Lower leg skin (tissue), 3 donors: ENCODE data around the gene SNX33.

Experiments used
- CTCF ChIP-seq, 3 donors: fragments of 450-650 bp; IDR thresholded peaks; one replicate each; pipeline ENCODE4 v1.5.1; 2016; ENCODE audit warnings: antibody characterized with exemption in 3 of 3, mild to moderate bottlenecking in 3 of 3, moderate library complexity in 2 of 3
- POLR2A ChIP-seq, 2 donors: fragments of 450-650 bp; IDR thresholded peaks; one replicate each; pipeline ENCODE4 v1.6.1; 2016 to 2017; ENCODE audit warnings: antibody characterized with exemption in 2 of 2, mild to moderate bottlenecking in 1 of 2, moderate library complexity in 1 of 2

- TF ChIP-seq POLR2A (IDR thresholded peaks at IDR 0.05) (no peak), CTCF (IDR thresholded peaks at IDR 0.05) (no peak)
These were observed 46.8 kb downstream of the SNX33 start for GRCh38 chr15:75694241-75695182.
